ENCODE data around the gene ZNF474.

Gene ZNF474

GRCh38 chr5:122140900-122141299 is 11.6 kb downstream of the ZNF474 start:
- Histone ChIP-seq H2BK5ac (ENCODE audit: low read length) (no peak overlapping the region), H3K4me3 (ENCODE audit: low read length in 2 of 2) (no peak overlapping the region), H3K36me3 (replicated peaks in 1 of 2; ENCODE audit: control insufficient read depth in 2 of 2, insufficient read depth in 2 of 2, low read length in 2 of 2) (no peaks in the 10 kb centered on the region), H3K9ac (ENCODE audit: low read depth, low read length, poor library complexity) (no peak overlapping the region), H3K27me3 (ENCODE audit: control insufficient read depth in 3 of 3, insufficient read depth in 3 of 3, low read depth in 1 of 3, low read length in 3 of 3) (no peaks in the 10 kb centered on the region), H2BK15ac (ENCODE audit: low read length) (no peak overlapping the region), H3K9me3 (replicated peaks in 1 of 2; ENCODE audit: control insufficient read depth in 2 of 2, insufficient read depth in 1 of 2, low read depth in 1 of 2, low read length in 2 of 2) (no peaks in the 10 kb centered on the region), H3K4ac (ENCODE audit: low read length) (no peak overlapping the region), H4K8ac (ENCODE audit: low read depth, low read length) (no peak overlapping the region), H2BK120ac (ENCODE audit: low read depth, low read length) (no peak overlapping the region), H3K79me1 (ENCODE audit: low read depth, low read length) (no peaks in the 10 kb centered on the region), H2BK12ac (ENCODE audit: low read length) (no peak overlapping the region), H3K23ac (ENCODE audit: low read depth, low read length, poor library complexity) (no peak overlapping the region), H3K14ac (ENCODE audit: low read length) (no peak overlapping the region), H2AK5ac (ENCODE audit: low read depth, low read length) (no peak overlapping the region), H3K4me2 (ENCODE audit: insufficient read depth, low read length, poor library complexity, severe bottlenecking) (no peak overlapping the region), H3K27ac (replicated peaks; ENCODE audit: low read length) (no peak overlapping the region), H4K91ac (ENCODE audit: low read depth, low read length, poor library complexity) (no peak overlapping the region), H2AFZ (ENCODE audit: low read length) (no peak overlapping the region), H3K4me1 (ENCODE audit: control insufficient read depth in 2 of 2, insufficient read depth in 1 of 2, low read depth in 1 of 2, low read length in 2 of 2) (peaks cover 0 to 2% of the 10 kb centered on the region in 2 donors), H3K18ac (ENCODE audit: low read length) (no peak overlapping the region)
- WGBS, 2 donors (ENCODE audit: extremely low coverage in 2 of 2, insufficient read length in 2 of 2, insufficient replicate concordance in 1 of 2), result no CpG with 5 or more reads among the region's 3 CpGs
- DNase-seq (ENCODE audit: low spot score), result no peak

DNA sequence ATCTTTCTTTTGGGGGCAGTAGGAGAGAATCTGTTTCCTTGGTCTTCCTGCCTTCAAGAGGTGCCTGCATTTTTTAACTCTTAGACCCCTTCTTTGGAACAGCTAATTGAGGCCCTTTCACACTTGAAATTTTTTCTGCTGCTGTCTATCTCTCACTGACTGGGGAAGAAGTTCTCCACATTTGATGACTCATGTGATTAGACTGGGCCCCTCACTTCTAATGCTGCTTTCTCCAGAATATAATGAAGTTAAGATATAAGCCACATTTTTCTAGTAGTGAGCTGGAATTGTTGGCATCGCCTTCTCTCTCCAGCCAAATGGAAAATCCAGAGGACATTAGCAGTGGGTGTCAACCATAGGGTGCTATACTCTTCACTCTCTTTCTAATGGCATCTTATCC is 12.4 kb downstream of the ZNF474 start:
- no peak overlapping the region for H4K91ac ChIP-seq (ENCODE audit: low read depth, low read length, poor library complexity)

DNA sequence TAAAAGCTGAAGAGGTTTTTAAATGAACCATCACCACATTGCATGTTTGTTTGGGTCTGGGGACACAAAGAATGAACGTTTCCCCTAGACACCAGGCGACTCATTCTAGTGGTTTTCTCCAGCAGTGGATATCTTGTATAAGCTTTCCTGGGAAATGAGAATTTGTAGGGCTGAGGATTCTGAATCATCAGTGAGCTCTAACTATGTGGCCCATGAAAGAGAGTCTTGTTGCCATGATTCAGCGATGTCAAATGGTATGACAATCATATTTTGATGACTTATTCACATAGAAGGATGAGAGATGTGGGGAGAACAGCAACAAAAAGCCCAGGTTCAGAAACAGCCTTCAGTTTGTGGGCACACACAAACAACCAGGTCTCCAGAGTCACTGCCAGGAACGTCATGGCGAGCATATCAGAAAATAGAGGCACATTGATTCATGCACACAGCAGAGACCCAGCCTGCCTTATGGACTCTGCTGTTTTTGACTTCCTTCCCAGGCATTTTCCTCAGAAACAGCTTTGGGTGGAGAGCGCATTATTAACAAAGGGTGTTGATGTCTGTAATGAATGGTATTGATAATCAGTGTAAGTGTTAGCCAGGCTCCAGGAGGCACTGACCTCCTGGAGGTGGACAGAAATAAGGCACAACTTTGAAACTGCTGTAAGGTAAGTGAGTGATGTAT is 13.3 kb downstream of the ZNF474 start:
- H3K23ac ChIP-seq (ENCODE audit: low read depth, low read length, poor library complexity), result no peak overlapping the region
- H2BK15ac ChIP-seq (ENCODE audit: low read length), result no peak overlapping the region
- H3K18ac ChIP-seq (ENCODE audit: low read length), result no peak overlapping the region
- no peak overlapping the region for H2BK12ac ChIP-seq (ENCODE audit: low read length)
- H3K79me1 ChIP-seq (ENCODE audit: low read depth, low read length), result no peaks in the 10 kb centered on the region
- WGBS, 2 donors (ENCODE audit: extremely low coverage in 2 of 2, insufficient read length in 2 of 2, insufficient replicate concordance in 1 of 2), result no CpG with 5 or more reads among the region's 6 CpGs
- H3K27me3 ChIP-seq (ENCODE audit: control insufficient read depth in 3 of 3, insufficient read depth in 3 of 3, low read depth in 1 of 3, low read length in 3 of 3), result no peaks in the 10 kb centered on the region
- H2AFZ ChIP-seq (ENCODE audit: low read length), result no peak overlapping the region
- no peak for DNase-seq (ENCODE audit: low spot score)
- H3K4me1 ChIP-seq (ENCODE audit: control insufficient read depth in 2 of 2, insufficient read depth in 1 of 2, low read depth in 1 of 2, low read length in 2 of 2), result peaks cover 2% of the 10 kb centered on the region in 2 donors
- H4K8ac ChIP-seq (ENCODE audit: low read depth, low read length), result no peak overlapping the region
- no peak overlapping the region for H3K27ac ChIP-seq (replicated peaks; ENCODE audit: low read length)
- no peak overlapping the region for H3K4ac ChIP-seq (ENCODE audit: low read length)
- no peak overlapping the region for H4K91ac ChIP-seq (ENCODE audit: low read depth, low read length, poor library complexity)
- no peaks in the 10 kb centered on the region for H3K36me3 ChIP-seq (replicated peaks in 1 of 2; ENCODE audit: control insufficient read depth in 2 of 2, insufficient read depth in 2 of 2, low read length in 2 of 2)
- H3K14ac ChIP-seq (ENCODE audit: low read length), result no peak overlapping the region
- no peak overlapping the region for H3K4me3 ChIP-seq (ENCODE audit: low read length in 2 of 2)
- no peak overlapping the region for H3K4me2 ChIP-seq (ENCODE audit: insufficient read depth, low read length, poor library complexity, severe bottlenecking)
- H3K9ac ChIP-seq (ENCODE audit: low read depth, low read length, poor library complexity), result no peak overlapping the region
- no peak overlapping the region for H2BK5ac ChIP-seq (ENCODE audit: low read length)
- H2AK5ac ChIP-seq (ENCODE audit: low read depth, low read length), result no peak overlapping the region
- H3K9me3 ChIP-seq (replicated peaks in 1 of 2; ENCODE audit: control insufficient read depth in 2 of 2, insufficient read depth in 1 of 2, low read depth in 1 of 2, low read length in 2 of 2), result no peaks in the 10 kb centered on the region
- H2BK120ac ChIP-seq (ENCODE audit: low read depth, low read length), result no peak overlapping the region

More for the DNA sequence above, 12.4 kb downstream of the ZNF474 start:
- H3K4ac ChIP-seq (ENCODE audit: low read length), result no peak overlapping the region
- H3K4me1 ChIP-seq (ENCODE audit: control insufficient read depth in 2 of 2, insufficient read depth in 1 of 2, low read depth in 1 of 2, low read length in 2 of 2), result peaks cover 2% of the 10 kb centered on the region in 2 donors
- no peaks in the 10 kb centered on the region for H3K27me3 ChIP-seq (ENCODE audit: control insufficient read depth in 3 of 3, insufficient read depth in 3 of 3, low read depth in 1 of 3, low read length in 3 of 3)
- H3K23ac ChIP-seq (ENCODE audit: low read depth, low read length, poor library complexity), result no peak overlapping the region
- no peaks in the 10 kb centered on the region for H3K79me1 ChIP-seq (ENCODE audit: low read depth, low read length)
- H3K4me2 ChIP-seq (ENCODE audit: insufficient read depth, low read length, poor library complexity, severe bottlenecking), result no peak overlapping the region
- DNase-seq (ENCODE audit: low spot score), result no peak
- H2BK5ac ChIP-seq (ENCODE audit: low read length), result no peak overlapping the region
- H3K36me3 ChIP-seq (replicated peaks in 1 of 2; ENCODE audit: control insufficient read depth in 2 of 2, insufficient read depth in 2 of 2, low read length in 2 of 2), result no peaks in the 10 kb centered on the region
- H2BK15ac ChIP-seq (ENCODE audit: low read length), result no peak overlapping the region
- no peaks in the 10 kb centered on the region for H3K9me3 ChIP-seq (replicated peaks in 1 of 2; ENCODE audit: control insufficient read depth in 2 of 2, insufficient read depth in 1 of 2, low read depth in 1 of 2, low read length in 2 of 2)
- H3K18ac ChIP-seq (ENCODE audit: low read length), result no peak overlapping the region
- no peak overlapping the region for H2BK12ac ChIP-seq (ENCODE audit: low read length)
- WGBS, 2 donors (ENCODE audit: extremely low coverage in 2 of 2, insufficient read length in 2 of 2, insufficient replicate concordance in 1 of 2), result no CpG with 5 or more reads among the region's 1 CpG
- no peak overlapping the region for H2AFZ ChIP-seq (ENCODE audit: low read length)
- no peak overlapping the region for H4K8ac ChIP-seq (ENCODE audit: low read depth, low read length)
- no peak overlapping the region for H3K27ac ChIP-seq (replicated peaks; ENCODE audit: low read length)
- H3K4me3 ChIP-seq (ENCODE audit: low read length in 2 of 2), result no peak overlapping the region
- H2BK120ac ChIP-seq (ENCODE audit: low read depth, low read length), result no peak overlapping the region
- H3K9ac ChIP-seq (ENCODE audit: low read depth, low read length, poor library complexity), result no peak overlapping the region
- H2AK5ac ChIP-seq (ENCODE audit: low read depth, low read length), result no peak overlapping the region
- no peak overlapping the region for H3K14ac ChIP-seq (ENCODE audit: low read length)

- H3K27ac ChIP-seq (replicated peaks; ENCODE audit: low read length), result no peak overlapping the region
- no peak overlapping the region for H3K4me2 ChIP-seq (ENCODE audit: insufficient read depth, low read length, poor library complexity, severe bottlenecking)
- H2BK120ac ChIP-seq (ENCODE audit: low read depth, low read length), result no peak overlapping the region
- H4K91ac ChIP-seq (ENCODE audit: low read depth, low read length, poor library complexity), result no peak overlapping the region
- H3K4me1 ChIP-seq (ENCODE audit: control insufficient read depth in 2 of 2, insufficient read depth in 1 of 2, low read depth in 1 of 2, low read length in 2 of 2), result peaks cover 2% of the 10 kb centered on the region in 2 donors
- no peak overlapping the region for H2BK12ac ChIP-seq (ENCODE audit: low read length)
- no peak overlapping the region for H3K4me3 ChIP-seq (ENCODE audit: low read length in 2 of 2)
- H3K27me3 ChIP-seq (ENCODE audit: control insufficient read depth in 3 of 3, insufficient read depth in 3 of 3, low read depth in 1 of 3, low read length in 3 of 3), result no peaks in the 10 kb centered on the region
- H2BK5ac ChIP-seq (ENCODE audit: low read length), result no peak overlapping the region
- no peak overlapping the region for H3K4ac ChIP-seq (ENCODE audit: low read length)
- no peaks in the 10 kb centered on the region for H3K79me1 ChIP-seq (ENCODE audit: low read depth, low read length)
- no peaks in the 10 kb centered on the region for H3K36me3 ChIP-seq (replicated peaks in 1 of 2; ENCODE audit: control insufficient read depth in 2 of 2, insufficient read depth in 2 of 2, low read length in 2 of 2)
- no peak overlapping the region for H3K9ac ChIP-seq (ENCODE audit: low read depth, low read length, poor library complexity)
- no peak for DNase-seq (ENCODE audit: low spot score)
- no peak overlapping the region for H4K8ac ChIP-seq (ENCODE audit: low read depth, low read length)
- H3K14ac ChIP-seq (ENCODE audit: low read length), result no peak overlapping the region
- H3K23ac ChIP-seq (ENCODE audit: low read depth, low read length, poor library complexity), result no peak overlapping the region
- H2AK5ac ChIP-seq (ENCODE audit: low read depth, low read length), result no peak overlapping the region
- H2BK15ac ChIP-seq (ENCODE audit: low read length), result no peak overlapping the region
- WGBS, 2 donors (ENCODE audit: extremely low coverage in 2 of 2, insufficient read length in 2 of 2, insufficient replicate concordance in 1 of 2), result no CpG with 5 or more reads among the region's 1 CpG
- no peak overlapping the region for H3K18ac ChIP-seq (ENCODE audit: low read length)
- no peaks in the 10 kb centered on the region for H3K9me3 ChIP-seq (replicated peaks in 1 of 2; ENCODE audit: control insufficient read depth in 2 of 2, insufficient read depth in 1 of 2, low read depth in 1 of 2, low read length in 2 of 2)
- no peak overlapping the region for H2AFZ ChIP-seq (ENCODE audit: low read length)
Observed at GRCh38 chr5:122144236-122144635, 14.9 kb downstream of the ZNF474 start.

Measured in neuronal stem cell (in vitro differentiated cells).